SU-DHL-6 (cell line): Measurements from ENCODE around the gene AFF2.

ENCODE experiments used
- CTCF ChIP-seq: fragments of 200-600 bp; sonication (generic); IDR thresholded peaks from one replicate; pipeline ENCODE4 v1.5.1; 2017; ENCODE audit warnings: antibody characterized with exemption, mild to moderate bottlenecking, low read length, moderate library complexity; ENCODE audit not compliant: insufficient read depth, poor library complexity, severe bottlenecking
- EZH2phosphoT487 ChIP-seq: fragments of 200-600 bp; sonication (generic), shearing (Covaris generic); conservative IDR thresholded peaks from 2 replicates; pipeline ENCODE4 v1.6.1; 2018; ENCODE audit warnings: mild to moderate bottlenecking, antibody characterized with exemption, low read length, moderate library complexity, mixed read lengths

DNA sequence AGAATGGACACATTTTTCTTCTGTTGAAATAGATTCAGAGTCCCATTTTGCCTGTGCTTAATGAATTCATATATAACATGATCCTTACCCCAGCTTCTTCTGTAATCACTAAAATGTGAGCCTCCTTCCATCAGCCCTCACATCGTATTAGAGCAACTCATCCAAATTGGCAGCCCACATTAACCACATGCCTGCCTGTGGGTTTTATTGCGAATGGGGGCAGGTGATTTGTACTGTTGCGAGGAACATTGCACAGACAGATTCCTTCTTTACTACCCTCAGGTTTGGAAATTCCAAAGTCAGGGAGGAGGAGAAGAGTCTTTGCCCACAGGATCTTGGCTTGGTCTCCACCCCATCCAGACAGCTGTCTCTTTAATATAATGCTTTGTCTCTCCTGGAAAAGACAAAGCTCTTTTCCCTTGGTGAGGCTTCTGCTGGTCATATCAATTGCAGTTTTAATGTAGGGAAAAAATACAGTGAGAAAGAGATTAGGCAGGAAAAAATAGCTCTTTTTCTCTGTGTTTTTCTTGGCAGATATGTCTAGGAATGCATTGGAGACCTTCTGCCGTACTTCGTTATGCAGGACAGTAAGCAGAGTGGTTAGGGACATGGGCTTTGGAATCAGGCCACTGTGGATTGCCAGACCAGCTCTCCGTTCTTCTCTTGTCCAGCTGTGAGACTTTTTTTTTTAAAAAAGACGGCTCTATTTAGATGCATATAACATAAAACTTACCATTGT lies 371.2 kb downstream of the AFF2 start:
- TF ChIP-seq CTCF (no peak), EZH2phosphoT487 (no peak)
